Astrocyte (in vitro differentiated cells and primary cell): ENCODE data around the gene KCNH8.

ENCODE experiments used
- CTCF ChIP-seq: IDR thresholded peaks from 2 replicates; pipeline ENCODE4 v1.5.1; 2011; ENCODE audit warnings: low read depth, mild to moderate bottlenecking, inconsistent platforms, low read length, moderate library complexity; ENCODE audit not compliant: insufficient read depth
- EZH2 ChIP-seq: IDR thresholded peaks from 2 replicates; pipeline ENCODE4 v1.6.1; 2012; ENCODE audit warnings: mild to moderate bottlenecking, low read length, inconsistent platforms; ENCODE audit not compliant: insufficient read depth

DNA sequence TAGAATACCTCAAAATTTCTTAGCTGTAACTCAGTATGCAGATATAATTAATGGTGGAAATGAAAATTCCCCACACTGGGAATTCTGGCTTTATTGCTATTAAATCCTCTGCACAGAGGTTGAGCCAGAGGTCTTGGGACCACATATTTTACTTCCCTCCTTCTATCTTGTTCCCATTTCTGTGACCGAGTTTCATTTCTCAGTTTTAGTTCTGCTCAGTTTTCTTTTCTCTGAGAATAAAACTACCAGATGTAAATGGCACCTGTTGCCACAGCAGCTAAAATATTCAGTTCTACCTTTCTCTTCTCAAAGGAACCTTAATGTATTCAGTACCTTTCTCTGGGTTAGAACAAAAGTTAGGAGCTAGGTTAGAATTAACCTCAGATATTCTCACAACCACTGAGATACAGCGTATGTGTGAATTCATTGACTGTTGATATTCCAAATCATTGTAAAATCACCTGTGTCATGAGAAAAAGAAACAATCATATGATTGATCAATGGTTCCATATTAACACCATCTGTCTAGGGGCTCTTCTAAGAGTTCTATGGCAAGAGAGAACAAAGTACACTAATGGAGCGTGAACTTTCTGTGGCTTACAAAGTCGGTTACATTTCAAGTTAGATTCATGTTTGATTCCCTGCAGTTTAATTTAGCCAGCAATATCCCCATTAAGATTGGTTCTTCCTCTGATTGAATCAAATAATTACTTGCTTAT is 411.6 kb downstream of the KCNH8 start:
- TF ChIP-seq CTCF (no peak), EZH2 (no peak)
